GM19240 (cell line): ENCODE data around the gene SLC22A2.

Source experiments
- DNase-seq: peaks from one replicate; pipeline ENCODE4 v3.0.0; 2011; ENCODE audit warnings: low spot score; ENCODE audit not compliant: insufficient read length

Gene SLC22A2

GRCh38 chr6:160274871-160275510 lies 16.4 kb upstream of the SLC22A2 start:
- DNase-seq: no peak

- no peak for DNase-seq
Measured at GRCh38 chr6:160273750-160274149, 15.1 kb upstream of the SLC22A2 start.

- no peak for DNase-seq
Measured at GRCh38 chr6:160273196-160273595, 14.6 kb upstream of the SLC22A2 start.

- no peak for DNase-seq
Measured at GRCh38 chr6:160272707-160273106, 14.1 kb upstream of the SLC22A2 start.

- no peak for DNase-seq
Measured at GRCh38 chr6:160270347-160270746, 11.7 kb upstream of the SLC22A2 start.

GRCh38 chr6:160269771-160270170 lies 11.2 kb upstream of the SLC22A2 start:
- no peak for DNase-seq

GRCh38 chr6:160269023-160269521 lies 10.5 kb upstream of the SLC22A2 start:
- DNase-seq: no peak

GRCh38 chr6:160267102-160267501 lies 8.5 kb upstream of the SLC22A2 start:
- DNase-seq: no peak

GRCh38 chr6:160265869-160266476 lies 7.4 kb upstream of the SLC22A2 start:
- DNase-seq: no peak

DNA sequence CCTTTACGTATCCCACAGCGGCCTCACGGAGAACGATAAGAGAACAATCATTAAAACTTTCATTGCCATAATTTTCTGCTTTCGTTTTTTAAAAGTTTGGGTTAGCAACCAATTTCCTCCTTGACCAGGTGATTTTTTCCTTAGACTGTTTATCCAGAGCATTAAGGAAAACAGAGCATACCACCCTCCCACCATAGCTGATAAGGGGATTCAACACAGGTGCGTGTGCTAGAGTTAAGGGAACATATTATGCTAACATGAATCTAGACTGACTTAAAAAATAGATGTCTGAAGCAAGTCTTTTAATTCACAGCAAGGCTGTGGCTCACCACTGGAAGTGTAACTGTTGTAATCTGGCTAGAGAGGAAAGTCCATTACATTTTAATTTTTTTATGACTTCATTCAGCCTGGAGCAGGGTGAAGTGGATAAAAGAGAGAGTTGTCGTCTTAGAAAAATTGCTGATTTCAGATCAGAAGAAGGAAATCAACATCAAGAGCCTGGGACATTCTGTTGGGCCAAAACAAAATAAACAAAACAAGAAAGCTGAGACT lies 5.5 kb upstream of the SLC22A2 start:
- no peak for DNase-seq

DNA sequence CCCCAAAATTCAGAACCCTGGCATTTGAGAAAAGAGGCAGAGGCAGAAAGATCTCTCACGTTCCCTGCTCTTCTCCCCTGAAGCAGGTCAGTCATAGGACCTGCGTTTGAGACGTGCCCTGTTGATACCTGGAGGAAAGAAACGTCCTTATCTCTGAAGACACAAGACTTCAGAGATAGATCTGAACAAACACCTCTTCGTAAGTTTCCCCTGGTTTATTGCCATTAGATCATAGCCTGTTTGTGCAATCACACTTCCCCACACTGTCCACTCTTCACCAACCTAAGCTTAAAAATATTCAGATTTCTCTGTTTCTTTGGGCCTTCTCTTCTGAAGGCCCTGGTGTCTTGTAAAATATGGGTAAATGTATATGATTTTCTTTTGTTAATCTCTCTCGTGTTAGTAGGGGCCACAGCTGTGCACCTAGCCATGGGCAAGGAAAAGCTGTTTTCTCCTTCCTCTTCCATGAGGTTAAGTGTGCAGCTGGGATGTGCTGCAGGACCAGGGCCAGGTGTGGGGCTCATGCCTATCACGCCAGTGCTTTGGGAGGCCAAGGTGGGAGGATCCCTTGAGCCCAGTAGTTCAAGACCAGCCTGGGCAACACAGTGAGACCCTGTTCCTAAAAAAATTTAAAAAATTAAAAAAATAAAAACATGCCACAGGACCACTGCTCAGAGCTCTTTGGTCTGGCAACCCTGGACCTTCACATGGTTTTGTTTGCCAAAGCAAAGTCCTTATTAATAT lies 4.7 kb upstream of the SLC22A2 start:
- DNase-seq: no peak

GRCh38 chr6:160261991-160262680 lies 3.5 kb upstream of the SLC22A2 start:
- no peak for DNase-seq

GRCh38 chr6:160260803-160261450 lies 2.3 kb upstream of the SLC22A2 start:
- no peak for DNase-seq

GRCh38 chr6:160260367-160260766 lies 1.7 kb upstream of the SLC22A2 start:
- no peak for DNase-seq

- DNase-seq: no peak
Measured at GRCh38 chr6:160259598-160259997, 977 bp upstream of the SLC22A2 start.

DNA sequence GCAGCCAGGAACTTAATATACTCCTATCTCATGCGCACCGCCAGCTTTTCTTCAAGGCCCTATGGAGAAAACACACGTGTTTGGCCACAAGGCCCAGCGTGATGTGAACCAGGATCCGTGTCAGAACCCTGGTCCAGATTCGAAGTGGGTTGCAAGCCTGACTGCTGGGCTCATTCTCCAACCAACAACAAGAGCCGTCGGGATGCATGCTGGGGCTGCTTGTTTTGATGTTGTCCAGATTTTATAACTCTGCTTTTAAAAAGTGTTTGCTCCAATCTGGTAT lies 463 bp upstream of the SLC22A2 start:
- no peak for DNase-seq

GRCh38 chr6:160256445-160256844 lies 2.2 kb downstream of the SLC22A2 start:
- no peak for DNase-seq

- DNase-seq: no peak
Measured at GRCh38 chr6:160254467-160255312, 3.9 kb downstream of the SLC22A2 start.

- DNase-seq: no peak
Measured at GRCh38 chr6:160253714-160254113, 4.9 kb downstream of the SLC22A2 start.

GRCh38 chr6:160253292-160253691 lies 5.3 kb downstream of the SLC22A2 start:
- DNase-seq: no peak
